NCI-H2196 treated with DMSO at 0.1 percent for 48 hours (cell line): ENCODE data around the gene GMPPB.

ENCODE experiments used
- DNase-seq: peaks from one replicate; lab custom pipeline; 2025; ENCODE audit not compliant: unreplicated experiment; lab: John Stamatoyannopoulos, UW

GMPPB gene

DNA sequence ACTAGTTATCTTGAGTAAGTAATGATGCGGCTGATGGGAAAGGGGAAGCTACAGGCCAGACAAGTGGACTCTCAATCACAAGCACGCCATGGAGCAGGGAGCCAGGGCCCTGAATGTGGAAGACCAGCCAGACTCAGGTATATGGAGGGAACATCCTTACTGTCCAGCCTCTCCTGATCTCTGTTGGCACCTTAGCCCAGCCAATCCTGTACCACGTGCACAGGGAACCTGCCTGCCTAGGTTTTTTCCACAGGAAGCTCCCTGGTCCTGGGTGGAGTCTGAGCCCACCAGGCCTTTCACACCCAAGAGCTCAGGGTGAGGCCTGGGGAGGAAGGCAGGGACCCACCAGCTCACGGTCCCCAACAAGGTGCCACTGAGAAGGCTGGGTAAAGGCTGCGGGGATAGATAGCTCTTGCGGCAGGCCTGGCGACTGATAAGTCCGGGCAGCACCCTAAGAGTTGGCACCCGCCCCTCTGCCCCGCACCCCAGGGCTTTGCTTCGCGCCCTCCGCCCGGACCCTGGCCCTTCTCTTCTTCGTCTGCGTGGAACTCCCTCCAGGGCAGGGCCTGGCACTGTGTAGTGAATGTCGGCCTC is 50.5 kb downstream of the GMPPB start:
- DNase-seq: no peak

DNA sequence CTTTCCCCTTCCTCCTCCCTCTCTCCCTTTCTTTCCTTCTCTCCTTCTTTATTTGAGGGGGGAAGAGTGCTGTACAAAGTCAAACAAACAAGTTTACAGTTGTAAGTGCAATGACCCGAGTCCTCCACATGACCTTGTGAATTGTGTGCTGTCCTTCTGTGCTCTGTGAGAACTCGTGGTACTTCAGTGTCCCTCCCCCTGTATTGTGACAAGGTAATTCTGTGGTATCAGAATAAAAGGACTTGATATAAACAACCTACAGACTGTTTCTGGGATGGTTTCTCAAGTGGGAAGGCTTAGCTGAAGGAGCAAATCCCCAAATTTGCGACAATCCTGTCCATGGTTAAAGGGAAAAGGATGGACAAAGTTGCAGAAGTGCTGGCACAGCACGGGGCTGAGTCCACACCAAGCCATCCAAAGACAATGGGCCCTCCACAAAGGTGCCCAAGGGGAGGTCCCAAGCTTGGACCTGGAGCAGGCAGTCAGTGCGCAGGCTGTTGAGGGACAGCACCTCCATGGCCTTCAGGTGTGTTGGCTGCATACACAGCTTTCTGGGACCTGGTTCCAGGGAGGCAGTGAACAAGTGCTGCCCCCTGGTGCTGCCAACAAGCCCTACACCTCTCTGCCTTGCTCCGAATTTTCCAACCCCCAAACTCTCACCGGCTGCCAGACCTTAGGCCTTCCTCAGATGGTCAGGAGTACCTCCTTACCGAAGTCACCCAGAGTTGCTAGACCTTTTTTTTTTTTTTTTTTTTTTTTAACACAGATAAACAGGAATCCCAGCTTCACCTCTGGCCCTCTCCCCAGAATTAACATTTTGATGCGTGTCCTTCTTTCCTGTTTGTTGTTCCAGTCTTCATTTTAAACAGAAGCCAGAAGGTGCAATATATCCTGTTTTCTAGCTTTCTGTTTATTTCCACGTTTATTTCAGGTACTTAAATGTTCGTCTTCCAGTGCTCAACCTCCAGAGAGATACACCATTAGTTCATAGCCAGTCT is 52.2 kb downstream of the GMPPB start:
- DNase-seq: no peak

DNA sequence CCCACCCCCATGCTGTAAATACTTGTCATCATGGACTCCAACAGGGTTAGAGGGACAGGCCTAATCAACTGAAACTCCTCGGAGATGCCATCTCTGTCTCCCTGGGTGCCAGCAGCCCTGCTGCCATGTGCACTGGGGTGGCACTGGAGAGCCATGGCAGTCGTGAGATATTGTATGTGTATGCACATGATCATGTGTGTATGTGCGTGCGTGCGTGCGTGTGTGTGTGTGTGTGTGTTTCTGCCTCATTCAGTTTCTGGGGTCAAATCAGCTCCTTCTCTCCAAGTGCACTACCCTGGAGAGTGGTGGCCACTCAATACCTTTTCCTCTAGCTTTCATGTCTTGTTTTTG is 52.8 kb downstream of the GMPPB start:
- no peak for DNase-seq
